ENCODE measurements around the gene LMF1. TPM values are rescaled to one million over a fixed set of nuclear protein-coding genes. Genes with fewer than 3 reads are reported as not detected.

Gene LMF1
- total and polyA plus RNA-seq, 2 of the 4 experiments (the other 2 are of a cell fraction) = 7.7 to 13.1 TPM

GRCh38 chr16:861446-861845 lies 109.3 kb downstream of the LMF1 start:
- WGBS, 2 experiments (ENCODE audit: extremely low coverage in 2 of 2, insufficient read length in 1 of 2) = 66% methylated on average over 5 of the region's 17 CpGs; no CpG with 5 or more reads in 1 of the 2 experiments
- Histone ChIP-seq H3K36me3 (ENCODE audit: control insufficient read depth, insufficient read depth, low read length) (no peaks in the 10 kb centered on the region), H3K14ac (replicated peaks; ENCODE audit: low read depth, low read length) (no peak overlapping the region), H3K23ac (ENCODE audit: low read depth, low read length) (no peak overlapping the region), H2AFZ (replicated peaks; ENCODE audit: low read length, poor library complexity) (no peak overlapping the region), H2BK120ac (ENCODE audit: low read depth, low read length) (no peak overlapping the region), H2AK9ac (replicated peaks; ENCODE audit: low read depth, low read length, poor library complexity) (no peak overlapping the region), H3K18ac (ENCODE audit: low read depth, low read length) (no peak overlapping the region), H2AK5ac (ENCODE audit: low read depth, low read length) (no peak overlapping the region), H2BK5ac (ENCODE audit: low read depth, low read length, poor library complexity, severe bottlenecking) (no peak overlapping the region), H2BK15ac (ENCODE audit: low read depth, low read length) (no peak overlapping the region), H3K4me1 (ENCODE audit: control insufficient read depth, insufficient read depth, low read length) (no peaks in the 10 kb centered on the region), H3K56ac (ENCODE audit: extremely low read depth, insufficient read depth, low read length) (no peak overlapping the region), H4K20me1 (ENCODE audit: insufficient read depth, low read length) (no peaks in the 10 kb centered on the region), H3K9ac (ENCODE audit: low read depth, low read length) (no peak overlapping the region), H2BK20ac (ENCODE audit: low read depth, low read length) (no peak overlapping the region), H3K4me2 (ENCODE audit: low read depth, low read length) (no peak overlapping the region), H4K8ac (ENCODE audit: low read depth in 2 of 2, low read length in 2 of 2) (no peak overlapping the region), H4K5ac (ENCODE audit: low read depth, low read length) (no peak overlapping the region), H3K9me1 (ENCODE audit: insufficient read depth, low read length) (no peaks in the 10 kb centered on the region), H4K91ac (ENCODE audit: insufficient read depth, low read depth, low read length) (no peak overlapping the region), H3K4me3 (ENCODE audit: insufficient read depth, low read depth, low read length) (no peak overlapping the region), H3K27ac (ENCODE audit: insufficient read depth, low read length) (no peak overlapping the region), H3K79me1 (ENCODE audit: low read depth in 1 of 2, low read length in 2 of 2) (no peaks in the 10 kb centered on the region), H3K9me3 (ENCODE audit: control insufficient read depth, insufficient read depth, low read length) (peaks cover 5% of the 10 kb centered on the region; the same call in 1 of the 2 replicates), H3K4ac (ENCODE audit: low read depth, low read length) (no peak overlapping the region), H3K27me3 (ENCODE audit: control insufficient read depth, insufficient read depth, low read length) (no peaks in the 10 kb centered on the region)
- in situ Hi-C loops (cut with MboI; ENCODE audit: low sequenced_read_pairs) (no loop called here), intact Hi-C loops (cut with micrococcal nuclease) (loop anchor here (10.0 kb wide), 1 partner anchor 83 kb away; no protein-coding TSS in a partner anchor), dilution Hi-C loops (cut with HindIII; ENCODE audit: low sequenced_read_pairs, unreplicated experiment) (no loop called here)
- DNase-seq = no peak
- no peak for TF ChIP-seq RAD21 (IDR thresholded peaks at IDR 0.05; ENCODE audit: low read length)
- TF ChIP-seq CHD1 (IDR thresholded peaks at IDR 0.05; ENCODE audit: low read depth, low read length) = no peak
- TF ChIP-seq CEBPB (IDR thresholded peaks at IDR 0.05; ENCODE audit: low read depth, low read length) = no peak
- no peak for TF ChIP-seq ELK1 (IDR thresholded peaks at IDR 0.05; ENCODE audit: borderline replicate concordance, low read depth, low read length)
- TF ChIP-seq MAFK (IDR thresholded peaks at IDR 0.05; ENCODE audit: low read depth, low read length) = no peak
- no peak for TF ChIP-seq MXI1 (IDR thresholded peaks at IDR 0.05; ENCODE audit: borderline replicate concordance, low read depth, low read length)
- TF ChIP-seq FOS (IDR thresholded peaks at IDR 0.05; ENCODE audit: low read depth, low read length) = no peak
- no peak for ATAC-seq (ENCODE audit: low read depth)
- no TSS peak for BruUV-seq (replicated peaks)
- CTCF ChIA-PET = no interaction called here
- POLR2A ChIA-PET (ENCODE audit: unreplicated experiment) = no interaction called here
